Neural cell (in vitro differentiated cells): Measurements from ENCODE around the gene CTNNA1. TPM values are rescaled to one million over a fixed set of nuclear protein-coding genes. Genes with fewer than 3 reads are reported as not detected.

Source experiments
- H2AFZ ChIP-seq: fragments of 200-600, 300-800 bp; sonication (generic), shearing (Covaris generic); 2 replicates; pipeline ENCODE4 v1.6.0; 2014; ENCODE audit warnings: low read depth, mild to moderate bottlenecking, antibody characterized with exemption, low read length, moderate library complexity
- H3F3A ChIP-seq: fragments of 200-600 bp; shearing (Covaris generic); 2 replicates; pipeline ENCODE4 v1.6.1; 2016; ENCODE audit warnings: mild to moderate bottlenecking, moderate library complexity, mixed read lengths, antibody characterized with exemption, low read length; ENCODE audit not compliant: insufficient read depth, poor library complexity, severe bottlenecking
- H3K27ac ChIP-seq: fragments of 200-600, 300-800 bp; sonication (generic), shearing (Covaris generic); 2 replicates; pipeline ENCODE4 v1.5.1; 2014; ENCODE audit warnings: mild to moderate bottlenecking, low read length, moderate library complexity
- H3K27me3 ChIP-seq: fragments of 300-800, 200-600 bp; sonication (generic), shearing (Covaris generic); 2 replicates; pipeline ENCODE4 v1.6.0; 2014; ENCODE audit warnings: mild to moderate bottlenecking, low read depth, low read length, moderate library complexity; ENCODE audit not compliant: insufficient read depth
- H3K36me3 ChIP-seq: fragments of 300-800, 200-600 bp; sonication (generic), shearing (Covaris generic); 2 replicates; pipeline ENCODE4 v1.5.1; 2014; ENCODE audit warnings: mild to moderate bottlenecking, antibody characterized with exemption, low read length, moderate library complexity; ENCODE audit not compliant: insufficient read depth
- H3K4me2 ChIP-seq: fragments of 300-800, 200-600 bp; sonication (generic), shearing (Covaris generic); 2 replicates; pipeline ENCODE4 v1.6.0; 2014; ENCODE audit warnings: mild to moderate bottlenecking, low read length
- H3K4me3 ChIP-seq: fragments of 300-800, 200-600 bp; sonication (generic), shearing (Covaris generic); 2 replicates; pipeline ENCODE4 v1.5.1; 2014; ENCODE audit warnings: mild to moderate bottlenecking, low read length, moderate library complexity
- H3K79me2 ChIP-seq: fragments of 200-600 bp; shearing (Covaris generic); replicated peaks from 2 replicates; pipeline ENCODE4 v1.6.0; 2014; ENCODE audit warnings: mild to moderate bottlenecking, low read length, moderate library complexity; ENCODE audit not compliant: insufficient read depth
- H3K9ac ChIP-seq: fragments of 300-800, 200-600 bp; sonication (generic), shearing (Covaris generic); 2 replicates; pipeline ENCODE4 v1.6.1; 2016; ENCODE audit warnings: mild to moderate bottlenecking, low read length, mixed read lengths
- H3K9me2 ChIP-seq: fragments of 200-600 bp; shearing (Covaris generic); 2 replicates; pipeline ENCODE4 v1.6.1; 2016; ENCODE audit warnings: mild to moderate bottlenecking, low read length, mixed read lengths; ENCODE audit not compliant: insufficient read depth
- H3K9me3 ChIP-seq: fragments of 200-600, 300-800 bp; sonication (generic), shearing (Covaris generic); 2 replicates; pipeline ENCODE4 v1.6.1; 2016; ENCODE audit warnings: mild to moderate bottlenecking, mixed run types, low read length, moderate library complexity, mixed read lengths
- H4K20me1 ChIP-seq: fragments of 200-600 bp; shearing (Covaris generic); 2 replicates; pipeline ENCODE4 v1.6.1; 2016; ENCODE audit warnings: mild to moderate bottlenecking, mixed run types; ENCODE audit not compliant: insufficient read depth
- EP300 ChIP-seq: fragments of 450-650 bp; conservative IDR thresholded peaks from 2 replicates; pipeline ENCODE4 v1.6.1; 2014; ENCODE audit warnings: antibody characterized with exemption, mild to moderate bottlenecking, moderate library complexity; ENCODE audit not compliant: poor library complexity, severe bottlenecking
- EZH2 ChIP-seq: fragments of 200-600, 300-800 bp; shearing (Covaris generic), sonication (generic); IDR thresholded peaks from 2 replicates; pipeline ENCODE4 v1.6.1; 2014; ENCODE audit warnings: antibody characterized with exemption, low read length, borderline replicate concordance, mild to moderate bottlenecking; ENCODE audit not compliant: insufficient read depth, poor library complexity, severe bottlenecking
- MXI1 ChIP-seq: fragments of 450-650 bp; conservative IDR thresholded peaks from 2 replicates; pipeline ENCODE4 v1.6.1; 2014; ENCODE audit warnings: antibody characterized with exemption, mild to moderate bottlenecking; ENCODE audit not compliant: poor library complexity, severe bottlenecking
- POLR2AphosphoS5 ChIP-seq: IDR thresholded peaks from 2 replicates; pipeline ENCODE4 v1.6.1; 2012
- RAD21 ChIP-seq: fragments of 450-650 bp; conservative IDR thresholded peaks from 2 replicates; pipeline ENCODE4 v1.6.1; 2014; ENCODE audit warnings: antibody characterized with exemption, mild to moderate bottlenecking, moderate library complexity
- SMC3 ChIP-seq: fragments of 450-650 bp; conservative IDR thresholded peaks from 2 replicates; pipeline ENCODE4 v1.6.1; 2014; ENCODE audit warnings: antibody characterized with exemption, mild to moderate bottlenecking, moderate library complexity; ENCODE audit not compliant: poor library complexity
- TAF1 ChIP-seq: IDR thresholded peaks from 2 replicates; pipeline ENCODE4 v1.6.1; 2012; ENCODE audit warnings: low read depth
- polyA plus RNA-seq: library from polyadenylated mRNA; depleted of rRNA; stranded (reverse); fragments of >200 nt; gene quantifications from 2 replicates; pipeline ENCODE4 v1.2.3, GENCODE V29; 2014
- TF ChIP-seq, protein P1 (sequence below): IDR thresholded peaks from 2 replicates; pipeline ENCODE4 v1.6.1; 2012; ENCODE audit warnings: borderline replicate concordance
- TF ChIP-seq, protein P2 (sequence below): fragments of 450-650 bp; IDR thresholded peaks from 2 replicates; pipeline ENCODE4 v1.5.1; 2014; ENCODE audit warnings: antibody characterized with exemption, mild to moderate bottlenecking, moderate library complexity; ENCODE audit not compliant: poor library complexity, severe bottlenecking

Gene CTNNA1
- polyA plus RNA-seq, 1 donor from 2014 or later: 87.9 TPM

DNA sequence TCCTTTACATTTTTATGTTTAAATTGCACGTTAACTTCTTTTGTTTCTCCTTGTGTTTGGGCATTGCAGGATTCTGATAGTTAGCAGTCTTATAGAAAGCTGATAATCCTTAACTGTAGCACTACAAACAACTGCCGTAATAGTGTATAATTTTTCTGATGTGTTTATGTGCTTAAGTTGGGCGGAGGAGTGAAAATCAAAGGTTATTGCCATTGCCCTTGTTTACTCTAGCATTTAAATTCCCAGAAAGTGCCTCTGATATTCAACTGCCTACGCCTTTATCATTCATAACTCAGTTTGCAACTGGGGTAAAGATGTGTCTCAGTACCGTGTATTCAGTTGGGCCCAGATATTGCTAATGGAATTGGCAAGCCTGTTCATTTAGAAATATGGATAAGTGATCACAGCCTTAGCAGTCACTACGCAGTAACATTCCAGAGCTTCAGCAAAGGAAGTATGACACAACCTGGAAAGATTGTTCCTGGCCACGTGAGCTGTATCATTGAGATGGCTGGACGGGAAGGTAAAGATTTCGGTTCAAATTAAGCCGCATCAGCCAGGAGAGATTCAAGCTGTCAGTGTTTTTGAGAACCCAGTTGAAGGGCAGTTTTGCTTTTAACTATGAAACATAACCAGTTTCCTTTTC is 150.0 kb downstream of the CTNNA1 start:
- no peaks in the 10 kb centered on the region for H3K27me3 ChIP-seq
- no peaks in the 10 kb centered on the region for H3K9me3 ChIP-seq
- H2AFZ ChIP-seq: no peak overlapping the region
- H4K20me1 ChIP-seq: no peaks in the 10 kb centered on the region
- no peak overlapping the region for H3K4me3 ChIP-seq
- no peak overlapping the region for H3K9ac ChIP-seq
- no peak overlapping the region for H3K4me2 ChIP-seq
- no peak overlapping the region for H3K27ac ChIP-seq
- TF ChIP-seq EP300 (no peak), POLR2AphosphoS5 (no peak), RAD21 (no peak), SMC3 (no peak), MXI1 (no peak), TAF1 (no peak)
- TF ChIP-seq, protein P1, sequence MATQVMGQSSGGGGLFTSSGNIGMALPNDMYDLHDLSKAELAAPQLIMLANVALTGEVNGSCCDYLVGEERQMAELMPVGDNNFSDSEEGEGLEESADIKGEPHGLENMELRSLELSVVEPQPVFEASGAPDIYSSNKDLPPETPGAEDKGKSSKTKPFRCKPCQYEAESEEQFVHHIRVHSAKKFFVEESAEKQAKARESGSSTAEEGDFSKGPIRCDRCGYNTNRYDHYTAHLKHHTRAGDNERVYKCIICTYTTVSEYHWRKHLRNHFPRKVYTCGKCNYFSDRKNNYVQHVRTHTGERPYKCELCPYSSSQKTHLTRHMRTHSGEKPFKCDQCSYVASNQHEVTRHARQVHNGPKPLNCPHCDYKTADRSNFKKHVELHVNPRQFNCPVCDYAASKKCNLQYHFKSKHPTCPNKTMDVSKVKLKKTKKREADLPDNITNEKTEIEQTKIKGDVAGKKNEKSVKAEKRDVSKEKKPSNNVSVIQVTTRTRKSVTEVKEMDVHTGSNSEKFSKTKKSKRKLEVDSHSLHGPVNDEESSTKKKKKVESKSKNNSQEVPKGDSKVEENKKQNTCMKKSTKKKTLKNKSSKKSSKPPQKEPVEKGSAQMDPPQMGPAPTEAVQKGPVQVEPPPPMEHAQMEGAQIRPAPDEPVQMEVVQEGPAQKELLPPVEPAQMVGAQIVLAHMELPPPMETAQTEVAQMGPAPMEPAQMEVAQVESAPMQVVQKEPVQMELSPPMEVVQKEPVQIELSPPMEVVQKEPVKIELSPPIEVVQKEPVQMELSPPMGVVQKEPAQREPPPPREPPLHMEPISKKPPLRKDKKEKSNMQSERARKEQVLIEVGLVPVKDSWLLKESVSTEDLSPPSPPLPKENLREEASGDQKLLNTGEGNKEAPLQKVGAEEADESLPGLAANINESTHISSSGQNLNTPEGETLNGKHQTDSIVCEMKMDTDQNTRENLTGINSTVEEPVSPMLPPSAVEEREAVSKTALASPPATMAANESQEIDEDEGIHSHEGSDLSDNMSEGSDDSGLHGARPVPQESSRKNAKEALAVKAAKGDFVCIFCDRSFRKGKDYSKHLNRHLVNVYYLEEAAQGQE: no peak
- TF ChIP-seq, protein P2, sequence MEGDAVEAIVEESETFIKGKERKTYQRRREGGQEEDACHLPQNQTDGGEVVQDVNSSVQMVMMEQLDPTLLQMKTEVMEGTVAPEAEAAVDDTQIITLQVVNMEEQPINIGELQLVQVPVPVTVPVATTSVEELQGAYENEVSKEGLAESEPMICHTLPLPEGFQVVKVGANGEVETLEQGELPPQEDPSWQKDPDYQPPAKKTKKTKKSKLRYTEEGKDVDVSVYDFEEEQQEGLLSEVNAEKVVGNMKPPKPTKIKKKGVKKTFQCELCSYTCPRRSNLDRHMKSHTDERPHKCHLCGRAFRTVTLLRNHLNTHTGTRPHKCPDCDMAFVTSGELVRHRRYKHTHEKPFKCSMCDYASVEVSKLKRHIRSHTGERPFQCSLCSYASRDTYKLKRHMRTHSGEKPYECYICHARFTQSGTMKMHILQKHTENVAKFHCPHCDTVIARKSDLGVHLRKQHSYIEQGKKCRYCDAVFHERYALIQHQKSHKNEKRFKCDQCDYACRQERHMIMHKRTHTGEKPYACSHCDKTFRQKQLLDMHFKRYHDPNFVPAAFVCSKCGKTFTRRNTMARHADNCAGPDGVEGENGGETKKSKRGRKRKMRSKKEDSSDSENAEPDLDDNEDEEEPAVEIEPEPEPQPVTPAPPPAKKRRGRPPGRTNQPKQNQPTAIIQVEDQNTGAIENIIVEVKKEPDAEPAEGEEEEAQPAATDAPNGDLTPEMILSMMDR: no peak
- H3F3A ChIP-seq: no peaks in the 10 kb centered on the region
- H3K9me2 ChIP-seq: no peaks in the 10 kb centered on the region
- H3K79me2 ChIP-seq: no peaks in the 10 kb centered on the region
- no peaks in the 10 kb centered on the region for H3K36me3 ChIP-seq

DNA sequence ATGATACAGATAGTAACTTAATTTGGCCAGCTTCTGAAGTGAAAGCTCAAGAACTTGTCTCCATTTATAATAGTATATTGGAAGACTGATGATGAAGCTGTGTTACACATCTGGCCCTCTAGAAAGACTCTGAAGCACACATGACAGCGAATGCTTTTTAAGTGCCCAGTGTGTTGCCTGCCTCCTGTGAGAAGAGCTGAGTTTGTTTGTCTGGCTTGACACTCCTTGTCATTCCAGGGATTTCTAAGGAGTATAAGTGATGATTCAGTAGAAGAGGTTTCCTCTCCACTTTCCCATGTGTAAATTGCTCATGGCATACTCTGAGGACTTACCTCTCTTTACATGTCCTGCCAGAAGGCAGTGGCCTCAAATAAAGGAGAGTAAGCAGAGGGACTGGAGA is 152.3 kb downstream of the CTNNA1 start:
- no peaks in the 10 kb centered on the region for H3K36me3 ChIP-seq
- H2AFZ ChIP-seq: no peak overlapping the region
- no peaks in the 10 kb centered on the region for H3K79me2 ChIP-seq
- H3K9me3 ChIP-seq: no peaks in the 10 kb centered on the region
- no peak overlapping the region for H3K4me2 ChIP-seq
- no peaks in the 10 kb centered on the region for H4K20me1 ChIP-seq
- H3K27me3 ChIP-seq: no peaks in the 10 kb centered on the region
- no peak overlapping the region for H3K9ac ChIP-seq
- no peaks in the 10 kb centered on the region for H3F3A ChIP-seq
- H3K27ac ChIP-seq: no peak overlapping the region
- TF ChIP-seq SMC3 (no peak), MXI1 (no peak), EP300 (no peak), RAD21 (no peak), EZH2 (no peak), TAF1 (no peak), POLR2AphosphoS5 (no peak)
- TF ChIP-seq, protein P1: no peak
- TF ChIP-seq, protein P2: no peak
- no peaks in the 10 kb centered on the region for H3K9me2 ChIP-seq
- H3K4me3 ChIP-seq: no peak overlapping the region
